ENCODE data around the gene TGFBR3L. TPM values are rescaled to one million over a fixed set of nuclear protein-coding genes. Genes with fewer than 3 reads are reported as not detected.

The TGFBR3L gene
- total and polyA plus RNA-seq, 2 of the 13 experiments (the other 11 are each of a cell fraction or from before 2014, with no cell fraction given), result 0.20 to 1.0 TPM

- TF ChIP-seq ZSCAN20 (CRISPR knock-in tag; IDR thresholded peaks at IDR 0.05; ENCODE audit: borderline replicate concordance) (0 out of 2 replicates have a peak, but pooled peaks have one; percentile 53), ZNF431 (CRISPR knock-in tag; IDR thresholded peaks at IDR 0.05; ENCODE audit: borderline replicate concordance, low read depth) (peak; percentile 75; the same call in 1 of the 2 replicates), SP4 (CRISPR knock-in tag; IDR thresholded peaks at IDR 0.05) (peak; percentile 66; the same call in 1 of the 2 replicates), HOXD1 (CRISPR knock-in tag; IDR thresholded peaks at IDR 0.05) (peak; percentile 75; the same call in 1 of the 2 replicates), TFAP4 (IDR thresholded peaks at IDR 0.05; ENCODE audit: borderline replicate concordance, low read depth) (peak; percentile 62; the same call in 1 of the 2 replicates), PATZ1 (CRISPR knock-in tag; IDR thresholded peaks at IDR 0.05) (peak; percentile 35; the same call in 1 of the 2 replicates), ZSCAN21 (CRISPR knock-in tag; IDR thresholded peaks at IDR 0.05; ENCODE audit: borderline replicate concordance) (peak; percentile 67; the same call in 1 of the 2 replicates), MTA1 (CRISPR knock-in tag; IDR thresholded peaks at IDR 0.05; ENCODE audit: borderline replicate concordance) (0 out of 2 replicates have a peak, but pooled peaks have one; percentile 55), RBM39 (IDR thresholded peaks at IDR 0.05; ENCODE audit: low read depth, low read length, poor library complexity, severe bottlenecking) (peak; percentile 25), ZNF800 (CRISPR knock-in tag; IDR thresholded peaks at IDR 0.05) (peak; percentile 69; the same call in 1 of the 2 replicates), ZXDC (CRISPR knock-in tag; IDR thresholded peaks at IDR 0.05) (0 out of 2 replicates have a peak, but pooled peaks have one; percentile 62), ZNF841 (CRISPR knock-in tag; IDR thresholded peaks at IDR 0.05; ENCODE audit: borderline replicate concordance) (no peak), ARNT2 (CRISPR knock-in tag; IDR thresholded peaks at IDR 0.05; ENCODE audit: low read depth) (peak; percentile 85), ZFX (CRISPR knock-in tag; IDR thresholded peaks at IDR 0.05; ENCODE audit: low read depth) (peak; percentile 71), ZNF563 (CRISPR knock-in tag; IDR thresholded peaks at IDR 0.05) (peak; percentile 65; the same call in 1 of the 2 replicates), ZIK1 (CRISPR knock-in tag; IDR thresholded peaks at IDR 0.05; ENCODE audit: borderline replicate concordance, low read depth) (0 out of 2 replicates have a peak, but pooled peaks have one; percentile 7)
Measured at GRCh38 chr19:7916103-7916954, 1.7 kb downstream of the TGFBR3L start (continued).

Measured in HepG2 (cell line).